Tibial nerve (tissue), 3 donors: ENCODE measurements around the gene TOX2.

Experiments used
- CTCF ChIP-seq, 5 experiments: fragments of 200-600 bp in 3 of 5; fragments of 450-650 bp in 2 of 5; sonication (generic) in 3 of 5; IDR thresholded peaks; one replicate each; pipeline ENCODE4 v1.5.1; 2016 to 2019; ENCODE audit warnings: antibody characterized with exemption in 5 of 5, mild to moderate bottlenecking in 3 of 5, moderate library complexity in 2 of 5
- POLR2A ChIP-seq, 2 donors: fragments of 450-650 bp; IDR thresholded peaks; one replicate each; pipeline ENCODE4 v1.6.1; 2017; ENCODE audit warnings: antibody characterized with exemption in 2 of 2, mild to moderate bottlenecking in 2 of 2, moderate library complexity in 2 of 2

GRCh38 chr20:43934833-43935232 lies 20.2 kb downstream of the TOX2 start:
- TF ChIP-seq CTCF (IDR thresholded peaks at IDR 0.05) (no peak), POLR2A (IDR thresholded peaks at IDR 0.05) (no peak)
